Ovary (tissue), 9 donors: ENCODE results near the gene PRTFDC1. TPM values are rescaled to one million over a fixed set of nuclear protein-coding genes. Genes with fewer than 3 reads are reported as not detected.
"Not testable (repeated sequence)": the region's sequence is repeated elsewhere in the genome, so short reads cannot be mapped to it uniquely, and the experiment has no call there.

Experiments used
- DNase-seq, 5 donors: peaks; one replicate each; pipeline ENCODE4 v3.0.0-alpha.2; 2019 to 2020
- H3K27ac ChIP-seq, 2 donors: fragments of 200-600 bp; one replicate each; pipeline versions ENCODE4 v1.5.1 to v1.8.0; 2019 to 2022
- H3K27me3 ChIP-seq: fragments of 200-600 bp; one replicate; pipeline ENCODE4 v1.8.0; 2022
- H3K36me3 ChIP-seq: fragments of 200-600 bp; sonication (generic); one replicate; pipeline ENCODE4 v1.5.1; 2019
- H3K4me1 ChIP-seq: one replicate; pipeline ENCODE4 v1.8.1; 2013; ENCODE audit warnings: mild to moderate bottlenecking, moderate library complexity; ENCODE audit not compliant: insufficient read depth
- H3K4me3 ChIP-seq: fragments of 200-600 bp; sonication (generic); one replicate; pipeline ENCODE4 v1.5.1; 2017
- H3K9me3 ChIP-seq, 2 donors: fragments of 200-600 bp in 1 of 2; sonication (generic) in 1 of 2; one replicate each; pipeline versions ENCODE4 v1.5.1 to v1.8.1; 2013 to 2019; ENCODE audit warnings: mild to moderate bottlenecking in 1 of 2, moderate library complexity in 1 of 2
- EP300 ChIP-seq: sonication (generic); formaldehyde crosslinking; IDR thresholded peaks from one replicate; pipeline ENCODE4 v1.6.1; 2017; ENCODE audit warnings: antibody characterized with exemption
- POLR2A ChIP-seq: fragments of 450-650 bp; IDR thresholded peaks from one replicate; pipeline ENCODE4 v1.6.1; 2017; ENCODE audit warnings: antibody characterized with exemption, mild to moderate bottlenecking, moderate library complexity
- WGBS, 3 donors: extraction: QIAGEN DNeasy Blood & Tissue Kit in 1 of 3; methylation state at CpG; one replicate each; pipeline versions ENCODE4 v1.1.5 to v1.1.7; 2013 to 2017; 5-methylcytosine and 5-hydroxymethylcytosine counted together
- intact Hi-C, 4 donors: fragments of 100-400 bp; cut with DNase I; formaldehyde crosslinking; loops; one replicate each; pipeline versions ENCODE4 v1.11.0 to v1.15.1; 2022 to 2023
- polyA plus RNA-seq, 2 donors: library from polyadenylated mRNA; stranded (reverse); fragments of 200-250 nt in 1 of 2; fragments of 350-450 nt in 1 of 2; fragmentation: Illumina TruSeq in 1 of 2; extraction: RNeasy Lipid Tissue Mini Kit (QIAGEN cat#74804) in 1 of 2; gene quantifications; one replicate each; pipeline ENCODE4 v1.2.3, GENCODE V29; 2013 to 2014
- total RNA-seq, 7 donors: library from RNA; depleted of rRNA in 2 of 7; stranded (reverse); fragments of >200 nt in 2 of 7; fragmentation: NEBNext Ultra II Directional in 3 of 7; extraction: Animal tissue kit (Norgen Biotek cat#: 25700) in 3 of 7; gene quantifications; one replicate each; pipeline versions ENCODE4 v1.1.0 to v1.2.4, GENCODE V29; 2016 to 2023
- TF ChIP-seq, protein P1 (sequence below), 3 donors: fragments of 450-650 bp in 2 of 3; fragments of 200-600 bp in 1 of 3; IDR thresholded peaks; one replicate each; pipeline versions ENCODE4 v1.5.1 to v1.8.0; 2016 to 2022; ENCODE audit warnings: antibody characterized with exemption in 3 of 3, mild to moderate bottlenecking in 1 of 3
- donor health status: DM: no; HTN: no; CAD: no; lungs with moderate emphysema.
- donor health status: DM: no; HTN: no; CAD: no.
- donor health status: Bipolar disorder and iron deficiency.
- donor health status: DM: yes; HTN: yes; CAD: no.
- donor health status: DM: no; HTN: no; CAD: no.
- donor health status: DM: yes; HTN: yes; CAD: no.

The PRTFDC1 gene
- total and polyA plus RNA-seq, 9 donors: 12.6 to 21.3 (median 14.7) TPM

DNA sequence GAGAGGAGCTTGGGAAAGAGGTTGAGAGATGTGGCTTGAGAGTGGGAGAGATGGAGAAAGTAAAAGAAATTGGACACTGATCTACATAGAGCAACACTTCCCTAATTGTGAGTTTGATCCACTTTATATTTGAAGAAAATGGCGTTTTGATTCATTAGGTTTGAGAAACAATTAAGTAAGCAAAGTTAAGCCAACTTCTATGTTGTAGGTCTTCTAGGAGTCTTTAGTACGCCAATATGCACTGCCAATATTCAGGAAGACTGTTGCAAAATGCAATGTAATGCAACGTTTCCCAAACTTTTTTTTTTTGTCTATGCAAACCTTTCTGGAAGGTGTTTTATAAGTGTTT, 7.0 kb upstream of the PRTFDC1 start:
- TF ChIP-seq, protein P1, sequence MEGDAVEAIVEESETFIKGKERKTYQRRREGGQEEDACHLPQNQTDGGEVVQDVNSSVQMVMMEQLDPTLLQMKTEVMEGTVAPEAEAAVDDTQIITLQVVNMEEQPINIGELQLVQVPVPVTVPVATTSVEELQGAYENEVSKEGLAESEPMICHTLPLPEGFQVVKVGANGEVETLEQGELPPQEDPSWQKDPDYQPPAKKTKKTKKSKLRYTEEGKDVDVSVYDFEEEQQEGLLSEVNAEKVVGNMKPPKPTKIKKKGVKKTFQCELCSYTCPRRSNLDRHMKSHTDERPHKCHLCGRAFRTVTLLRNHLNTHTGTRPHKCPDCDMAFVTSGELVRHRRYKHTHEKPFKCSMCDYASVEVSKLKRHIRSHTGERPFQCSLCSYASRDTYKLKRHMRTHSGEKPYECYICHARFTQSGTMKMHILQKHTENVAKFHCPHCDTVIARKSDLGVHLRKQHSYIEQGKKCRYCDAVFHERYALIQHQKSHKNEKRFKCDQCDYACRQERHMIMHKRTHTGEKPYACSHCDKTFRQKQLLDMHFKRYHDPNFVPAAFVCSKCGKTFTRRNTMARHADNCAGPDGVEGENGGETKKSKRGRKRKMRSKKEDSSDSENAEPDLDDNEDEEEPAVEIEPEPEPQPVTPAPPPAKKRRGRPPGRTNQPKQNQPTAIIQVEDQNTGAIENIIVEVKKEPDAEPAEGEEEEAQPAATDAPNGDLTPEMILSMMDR (IDR thresholded peaks at IDR 0.05): no peak
- TF ChIP-seq POLR2A (no peak), EP300 (no peak)
- Histone ChIP-seq H3K27ac (peak overlapping the region in 1 of 2 donors; percentile 72), H3K4me1 (peaks cover 6% of the 10 kb centered on the region), H3K36me3 (no peaks in the 10 kb centered on the region), H3K9me3 (no peaks in the 10 kb centered on the region), H3K27me3 (no peaks in the 10 kb centered on the region), H3K4me3 (no peak overlapping the region)
- intact Hi-C loops: loop anchor here in 2 of 4 donors (10.0 kb wide), 1 partner anchor 235 kb away; the partner anchor contains the start of gene ARHGAP21 (in 2 of the 2)
- no peak for DNase-seq
- 55 to 58% (median 57%) methylated on average over 3 of the region's 3 CpGs for WGBS, 3 donors

DNA sequence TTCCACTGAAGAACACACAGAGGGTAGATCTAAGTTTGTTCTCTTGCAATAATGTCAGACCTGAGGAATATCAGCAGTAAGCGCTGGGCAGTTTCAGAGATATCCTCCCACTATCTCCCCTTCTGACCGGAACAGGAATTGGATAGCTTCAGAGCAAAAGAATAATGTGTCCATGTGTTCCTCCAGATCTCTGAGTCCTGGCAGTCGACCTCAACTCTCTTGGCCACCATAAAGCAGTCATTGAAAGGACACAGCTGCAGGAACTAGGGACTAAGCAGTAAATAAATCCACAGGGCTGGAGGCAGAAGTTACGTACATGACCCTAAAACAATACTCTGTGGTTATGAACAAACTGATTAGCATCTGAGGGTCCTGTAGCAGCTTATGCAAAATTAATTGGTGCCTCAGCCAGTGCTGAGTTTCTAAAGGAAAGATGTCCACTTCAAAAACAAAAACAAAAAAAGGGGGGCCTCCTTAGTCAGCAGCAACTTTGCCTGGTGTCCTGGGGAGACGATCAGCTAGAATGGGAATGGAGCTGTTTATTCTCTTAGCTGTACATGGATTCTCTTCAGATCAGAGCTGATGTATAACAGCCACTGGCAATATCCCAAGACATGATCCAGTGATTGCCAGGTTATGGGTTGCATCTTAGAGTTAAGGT, 6.4 kb upstream of the PRTFDC1 start:
- peak in 1 of 5 donors; percentile 51 for DNase-seq
- peak overlapping the region in 1 of 2 donors; percentile 72 for H3K27ac ChIP-seq
- WGBS, 3 donors: 12 to 19% (median 14%) methylated on average over 5 of the region's 5 CpGs

DNA sequence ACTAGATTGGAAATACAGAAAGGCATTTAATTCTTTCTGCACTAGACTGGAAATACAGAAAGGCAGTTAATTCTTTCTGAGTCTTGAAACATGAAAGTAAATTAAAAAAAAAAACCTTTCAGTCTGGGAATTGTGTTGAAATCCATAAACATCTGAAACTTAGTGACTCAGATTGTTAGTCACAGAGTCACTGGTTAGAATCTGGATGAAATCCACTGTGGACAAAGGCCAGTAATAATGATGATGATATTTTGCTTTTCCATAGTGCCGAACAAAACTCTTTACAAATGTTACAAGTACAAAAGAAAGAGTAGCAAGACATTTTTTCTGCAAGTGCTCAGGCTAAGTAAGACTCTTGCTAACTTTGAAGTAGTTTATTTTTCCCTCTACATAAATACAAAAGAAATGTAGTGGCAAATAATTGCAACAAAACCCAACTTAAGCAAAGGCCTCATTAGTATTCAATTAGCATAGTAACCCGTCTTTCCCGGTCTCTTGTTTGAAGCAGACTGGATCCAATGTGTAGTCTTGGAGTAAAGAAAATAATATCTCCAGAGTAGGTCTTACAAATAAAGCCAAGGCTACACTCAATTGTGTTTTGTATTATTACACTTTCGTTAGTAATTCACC, 5.8 kb upstream of the PRTFDC1 start:
- intact Hi-C loops: loop anchor here in 2 of 4 donors (10.0 kb wide), 1 partner anchor 233 kb away; the partner anchor contains the start of gene ARHGAP21 (in 2 of the 2)
- H3K4me3 ChIP-seq: no peak overlapping the region
- H3K4me1 ChIP-seq: peaks cover 8% of the 10 kb centered on the region
- no peaks in the 10 kb centered on the region for H3K27me3 ChIP-seq
- H3K27ac ChIP-seq: peak overlapping the region in 1 of 2 donors; percentile 72
- DNase-seq: no peak
- TF ChIP-seq, protein P1 (IDR thresholded peaks at IDR 0.05): no peak
- no peaks in the 10 kb centered on the region for H3K9me3 ChIP-seq
- no peaks in the 10 kb centered on the region for H3K36me3 ChIP-seq
- 4 to 18% (median 10%) methylated on average over 4 of the region's 4 CpGs for WGBS, 3 donors

More for the DNA sequence above, 6.4 kb upstream of the PRTFDC1 start:
- no peak overlapping the region for H3K4me3 ChIP-seq
- no peaks in the 10 kb centered on the region for H3K9me3 ChIP-seq
- H3K36me3 ChIP-seq: no peaks in the 10 kb centered on the region
- TF ChIP-seq, protein P1 (IDR thresholded peaks at IDR 0.05): peak in 1 of 3 donors; percentile 25
- no peak for TF ChIP-seq POLR2A
- peaks cover 6% of the 10 kb centered on the region for H3K4me1 ChIP-seq
- intact Hi-C loops: loop anchor here in 2 of 4 donors (10.0 kb wide), 1 partner anchor 234 kb away; the partner anchor contains the start of gene ARHGAP21 (in 2 of the 2)
- no peaks in the 10 kb centered on the region for H3K27me3 ChIP-seq

DNA sequence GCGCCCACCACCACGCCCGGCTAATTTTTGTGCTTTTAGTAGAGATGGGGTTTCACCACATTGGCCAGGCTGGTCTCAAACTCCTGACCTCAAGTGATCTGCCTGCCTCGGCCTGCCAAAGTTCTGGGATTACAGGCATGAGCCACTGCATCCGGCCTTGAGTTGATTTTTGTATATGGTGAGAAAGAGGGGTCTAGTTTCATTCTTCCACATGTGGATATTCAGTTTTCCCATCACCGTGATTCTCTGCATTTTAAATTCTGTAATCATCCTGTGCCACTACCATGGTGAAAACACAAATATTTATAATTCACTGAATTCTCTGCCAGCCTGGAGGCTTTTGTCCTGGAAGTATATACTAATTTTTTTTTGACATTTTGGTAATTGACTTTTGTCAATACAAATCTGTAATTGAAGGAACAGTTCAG, 5.2 kb upstream of the PRTFDC1 start:
- not testable (repeated sequence) for H3K9me3 ChIP-seq, H3K4me3 ChIP-seq, DNase-seq, H3K4me1 ChIP-seq, H3K36me3 ChIP-seq, H3K27me3 ChIP-seq
- WGBS, 3 donors: 70 to 77% (median 74%) methylated on average over 6 of the region's 6 CpGs
- H3K27ac ChIP-seq: peak overlapping the region in 1 of 2 donors; percentile 72
- intact Hi-C loops: loop anchor here in 2 of 4 donors (10.0 kb wide), 1 partner anchor 233 kb away; the partner anchor contains the start of gene ARHGAP21 (in 2 of the 2)
